Fibroblast of villous mesenchyme (primary cell): ENCODE measurements around the gene TMEM74B. TPM values are rescaled to one million over a fixed set of nuclear protein-coding genes. Genes with fewer than 3 reads are reported as not detected.

Source experiments
- DNase-seq: peaks from one replicate; pipeline ENCODE4 v3.0.0-alpha.2; 2010; ENCODE audit warnings: low read depth
- H3K4me3 ChIP-seq: 2 replicates; pipeline ENCODE4 v1.5.1; 2011; ENCODE audit warnings: low read depth, mild to moderate bottlenecking, low read length
- CTCF ChIP-seq: IDR thresholded peaks from 2 replicates; pipeline ENCODE4 v1.5.1; 2012; ENCODE audit warnings: low read depth, mild to moderate bottlenecking, low read length; ENCODE audit not compliant: insufficient read depth
- total RNA-seq: library from RNA; depleted of rRNA; stranded (reverse); fragments of >200 nt; gene quantifications from 2 replicates; pipeline ENCODE4 v1.2.3, GENCODE V29; 2012

TMEM74B gene
- total RNA-seq, 1 donor, result not detected

DNA sequence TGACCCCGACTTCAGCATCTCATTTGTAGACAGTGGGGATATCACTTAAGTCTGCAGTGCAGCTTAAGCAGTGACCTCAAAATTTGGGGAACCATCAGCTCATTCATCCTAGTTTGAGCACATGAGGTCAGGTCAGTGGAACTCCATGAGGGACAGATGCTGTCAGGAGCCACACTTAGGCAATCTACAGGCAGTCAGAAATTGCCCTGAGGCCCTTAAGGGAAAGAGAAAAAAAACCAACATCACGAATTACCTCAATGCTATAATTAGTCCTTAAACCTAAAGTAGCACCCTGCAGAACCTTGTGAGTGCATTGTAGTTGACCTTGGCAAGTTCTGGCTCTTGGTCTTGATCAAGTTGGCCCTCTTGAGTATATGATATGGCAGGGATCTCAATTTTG lies 21.1 kb downstream of the TMEM74B start:
- no peak for DNase-seq
- H3K4me3 ChIP-seq, result no peak overlapping the region
- no peak for TF ChIP-seq CTCF

- no peak for TF ChIP-seq CTCF
- H3K4me3 ChIP-seq, result no peak overlapping the region
- no peak for DNase-seq
Observed at GRCh38 chr20:1163105-1163504, 21.7 kb downstream of the TMEM74B start.

DNA sequence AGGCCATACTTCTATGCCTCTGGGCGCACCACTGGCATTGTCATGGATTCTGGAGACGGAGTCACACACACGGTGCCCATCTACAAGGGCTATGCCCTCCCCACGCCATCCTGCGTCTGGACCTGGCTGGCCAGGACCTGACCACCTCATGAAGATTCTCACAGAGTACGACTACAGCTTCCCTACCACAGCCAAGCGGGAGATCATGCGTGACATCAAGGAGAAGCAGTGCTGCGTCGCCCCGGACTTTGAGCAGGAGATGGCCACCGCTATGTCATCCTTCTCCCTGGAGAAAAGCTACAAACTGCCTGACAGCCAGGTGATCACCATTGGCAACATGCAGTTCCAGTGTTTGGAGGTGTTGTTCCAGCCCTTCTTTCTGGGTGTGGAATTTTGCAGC lies 23.8 kb downstream of the TMEM74B start:
- no peak for DNase-seq
- no peak overlapping the region for H3K4me3 ChIP-seq
- no peak for TF ChIP-seq CTCF

- H3K4me3 ChIP-seq, result no peak overlapping the region
- DNase-seq, result no peak
- TF ChIP-seq CTCF, result no peak
Observed at GRCh38 chr20:1160496-1160895, 24.3 kb downstream of the TMEM74B start.

GRCh38 chr20:1155342-1155741 lies 29.4 kb downstream of the TMEM74B start:
- DNase-seq, result no peak
- TF ChIP-seq CTCF, result no peak

GRCh38 chr20:1154691-1155090 lies 30.1 kb downstream of the TMEM74B start:
- no peak overlapping the region for H3K4me3 ChIP-seq
- no peak for DNase-seq
- no peak for TF ChIP-seq CTCF

More at GRCh38 chr20:1155342-1155741, 29.4 kb downstream of the TMEM74B start:
- H3K4me3 ChIP-seq, result no peak overlapping the region

GRCh38 chr20:1154226-1154625 lies 30.6 kb downstream of the TMEM74B start:
- no peak overlapping the region for H3K4me3 ChIP-seq
- no peak for TF ChIP-seq CTCF
- DNase-seq, result no peak
